SK-N-SH (cell line): ENCODE data around the gene CSH2. TPM values are rescaled to one million over a fixed set of nuclear protein-coding genes. Genes with fewer than 3 reads are reported as not detected.
A peak's percentile ranks its signal among the peaks of the same experiment; 100 is the strongest.

ENCODE experiments used
- CTCF ChIA-PET: fragments of 300-600, 350-600 bp; formaldehyde crosslinking; extraction: SDS; loops from one replicate; lab custom pipeline; 2021; lab: Yijun Ruan, JAX
- POLR2A ChIA-PET: fragments of 350-600 bp; sonication (Branson Sonifier 250); formaldehyde crosslinking; extraction: SDS; loops from one replicate; lab custom pipeline; 2020; ENCODE audit warnings: antibody characterized with exemption, inconsistent platforms; lab: Yijun Ruan, JAX
- DNase-seq: peaks from one replicate; pipeline ENCODE4 v3.0.0; 2012
- H2AFZ ChIP-seq: fragments of 200-600 bp; sonication (generic); 2 replicates; pipeline ENCODE4 v1.8.1; 2016; ENCODE audit warnings: antibody characterized with exemption, mild to moderate bottlenecking, low read depth
- H3F3A ChIP-seq: fragments of 200-600 bp; sonication (generic); replicated peaks from 2 replicates; pipeline ENCODE3; 2016; ENCODE audit warnings: antibody characterized with exemption, mild to moderate bottlenecking; ENCODE audit not compliant: insufficient read depth
- H3K27ac ChIP-seq, 2 experiments: fragments of 200-500 bp in 1 of 2; fragments of 200-600 bp in 1 of 2; sonication (Bioruptor generic) in 1 of 2; sonication (generic), shearing (Covaris generic) in 1 of 2; 2 replicates each; pipeline versions ENCODE4 v1.5.1 to v1.6.1; 2014 to 2016; ENCODE audit warnings: low read depth in 2 of 2, inconsistent platforms in 1 of 2, low read length in 1 of 2, mild to moderate bottlenecking in 1 of 2, mixed read lengths in 1 of 2
- H3K27me3 ChIP-seq: fragments of 200-600 bp; sonication (generic), shearing (Covaris generic); 2 replicates; pipeline ENCODE4 v1.6.1; 2016; ENCODE audit warnings: mixed run types; ENCODE audit not compliant: insufficient read depth
- H3K36me3 ChIP-seq, 2 experiments: fragments of 200-500 bp in 1 of 2; fragments of 200-600 bp in 1 of 2; sonication (Bioruptor generic) in 1 of 2; sonication (generic) in 1 of 2; replicated peaks in 1 of 2; 2 replicates each; pipeline versions ENCODE3 to v1.5.1; 2014 to 2016; ENCODE audit warnings: low read length in 1 of 2, mild to moderate bottlenecking in 1 of 2; ENCODE audit not compliant: insufficient read depth in 2 of 2, control insufficient read depth in 1 of 2
- H3K4me1 ChIP-seq, 2 experiments: fragments of 200-500 bp in 1 of 2; fragments of 200-600 bp in 1 of 2; sonication (Bioruptor generic) in 1 of 2; sonication (generic), shearing (Covaris generic) in 1 of 2; 2 replicates each; pipeline versions ENCODE4 v1.5.1 to v1.6.1; 2014 to 2016; ENCODE audit warnings: low read depth in 1 of 2, low read length in 1 of 2, mixed run types in 1 of 2; ENCODE audit not compliant: insufficient read depth in 2 of 2, control insufficient read depth in 1 of 2
- H3K4me2 ChIP-seq: fragments of 200-600 bp; sonication (generic), shearing (Covaris generic); 2 replicates; pipeline ENCODE4 v1.6.1; 2017; ENCODE audit warnings: mixed run types
- H3K4me3 ChIP-seq, 2 experiments: fragments of 200-500 bp in 1 of 2; fragments of 200-600 bp in 1 of 2; sonication (Bioruptor generic) in 1 of 2; sonication (generic), shearing (Covaris generic) in 1 of 2; 2 replicates each; pipeline versions ENCODE4 v1.5.1 to v1.8.1; 2014 to 2016; ENCODE audit warnings: low read depth in 2 of 2, inconsistent platforms in 1 of 2, low read length in 1 of 2, mild to moderate bottlenecking in 1 of 2, mixed read lengths in 1 of 2, moderate library complexity in 1 of 2
- H3K79me2 ChIP-seq: fragments of 200-600 bp; sonication (generic); 2 replicates; pipeline ENCODE4 v1.8.1; 2017; ENCODE audit warnings: mild to moderate bottlenecking; ENCODE audit not compliant: insufficient read depth
- H3K9ac ChIP-seq: fragments of 200-600 bp; sonication (generic); 2 replicates; pipeline ENCODE4 v1.6.1; 2017; ENCODE audit warnings: mixed run types
- H3K9me2 ChIP-seq: fragments of 200-600 bp; sonication (generic); 2 replicates; pipeline ENCODE4 v1.6.1; 2017; ENCODE audit warnings: mixed run types
- H3K9me3 ChIP-seq: fragments of 200-600 bp; sonication (generic); 2 replicates; pipeline ENCODE4 v1.6.1; 2017; ENCODE audit warnings: mixed run types, mild to moderate bottlenecking, moderate library complexity
- H4K20me1 ChIP-seq: fragments of 200-600 bp; sonication (generic); 2 replicates; pipeline ENCODE4 v1.6.1; 2017; ENCODE audit warnings: mild to moderate bottlenecking, mixed run types; ENCODE audit not compliant: insufficient read depth
- CTCF ChIP-seq: fragments of 200-600 bp; sonication (generic); IDR thresholded peaks from 2 replicates; pipeline ENCODE4 v1.6.1; 2017; ENCODE audit warnings: antibody characterized with exemption, mild to moderate bottlenecking, moderate library complexity
- FOXM1 ChIP-seq: IDR thresholded peaks from 2 replicates; pipeline ENCODE4 v1.4.0; 2012; ENCODE audit warnings: low read depth, mild to moderate bottlenecking
- MAX ChIP-seq: IDR thresholded peaks from 2 replicates; pipeline ENCODE4 v1.4.0; 2012; ENCODE audit warnings: low read depth
- MEF2A ChIP-seq: IDR thresholded peaks from 2 replicates; pipeline ENCODE4 v1.4.0; 2012; ENCODE audit warnings: low read depth, borderline replicate concordance
- NFIC ChIP-seq: IDR thresholded peaks from 2 replicates; pipeline ENCODE4 v1.4.0; 2012; ENCODE audit warnings: borderline replicate concordance
- PBX3 ChIP-seq: IDR thresholded peaks from 2 replicates; pipeline ENCODE4; 2012
- RAD21 ChIP-seq: IDR thresholded peaks from 2 replicates; pipeline ENCODE4 v1.6.1; 2012; ENCODE audit warnings: mild to moderate bottlenecking, low read length
- RFX5 ChIP-seq: IDR thresholded peaks from 2 replicates; pipeline ENCODE4 v1.6.1; 2012; ENCODE audit warnings: mild to moderate bottlenecking, improper control_type of control experiment, low read length
- SIN3A ChIP-seq: IDR thresholded peaks from 2 replicates; pipeline ENCODE4 v1.6.1; 2012; ENCODE audit warnings: low read depth, mild to moderate bottlenecking, low read length, moderate library complexity, borderline replicate concordance
- TCF12 ChIP-seq: IDR thresholded peaks from 2 replicates; pipeline ENCODE4 v1.4.0; 2012
- TEAD4 ChIP-seq: IDR thresholded peaks from 2 replicates; pipeline ENCODE4 v1.4.0; 2012; ENCODE audit warnings: mild to moderate bottlenecking, borderline replicate concordance; ENCODE audit not compliant: insufficient read depth
- USF1 ChIP-seq: IDR thresholded peaks from 2 replicates; pipeline ENCODE4 v1.4.0; 2012; ENCODE audit warnings: low read depth, borderline replicate concordance
- ZBTB33 ChIP-seq: IDR thresholded peaks from 2 replicates; pipeline ENCODE4 v1.4.0; 2012; ENCODE audit warnings: low read depth, borderline replicate concordance
- WGBS: methylation state at CpG from one replicate; pipeline ENCODE4 v1.1.6; 2017; ENCODE audit warnings: low lambda C conversion rate; 5-methylcytosine and 5-hydroxymethylcytosine counted together
- polyA plus RNA-seq, 3 experiments: library from polyadenylated mRNA; depleted of rRNA; stranded (reverse); fragments of >200 nt; gene quantifications; 2 replicates each; pipeline ENCODE4 v1.2.3, GENCODE V29; 2012

Gene CSH2
- polyA plus RNA-seq, 1 of the 3 experiments (the other 2 are of a cell fraction) = not detected

GRCh38 chr17:63837962-63838600 lies 35.4 kb downstream of the CSH2 start (continued):
- TF ChIP-seq TEAD4 (no peak), PBX3 (no peak), CTCF (no peak), MAX (no peak), FOXM1 (no peak)

- Histone ChIP-seq H3F3A (peaks cover 28% of the 10 kb centered on the region), H4K20me1 (peaks cover 27% of the 10 kb centered on the region), H3K4me2 (no peak overlapping the region), H3K79me2 (peaks cover 65% of the 10 kb centered on the region), H3K36me3 (peaks cover 31 to 41% of the 10 kb centered on the region in 2 experiments), H2AFZ (no peak overlapping the region), H3K9me2 (no peaks in the 10 kb centered on the region), H3K9me3 (no peaks in the 10 kb centered on the region), H3K4me1 (peaks cover 27 to 44% of the 10 kb centered on the region in 2 experiments), H3K9ac (no peak overlapping the region), H3K27me3 (no peaks in the 10 kb centered on the region), H3K4me3 (no peak overlapping the region), H3K27ac (peak overlapping the region in 1 of 2 experiments; percentile 4; a peak in 1 of 4 replicates)
- ChIA-PET CTCF (interaction anchor here (1.0 to 9.1 kb wide), 3 partner anchors 9 to 110 kb away, joined by 3 to 96 read pairs (median 4); partner anchors contain the start of genes FTSJ3 and PSMC5), POLR2A (interaction anchor here (9.2 kb wide), 1 partner anchor 8 kb away, joined by 108 read pairs; the partner anchor contains the start of genes FTSJ3 and PSMC5)
- DNase-seq = no peak
- TF ChIP-seq NFIC = no peak
- no peak for TF ChIP-seq MEF2A
- TF ChIP-seq RAD21 = no peak
- TF ChIP-seq RFX5 = no peak
- no peak for TF ChIP-seq SIN3A
- TF ChIP-seq TCF12 = no peak
- no peak for TF ChIP-seq TEAD4
- no peak for TF ChIP-seq FOXM1
- TF ChIP-seq ZBTB33 = no peak
- TF ChIP-seq USF1 = no peak
- 96% methylated on average over 6 of the region's 12 CpGs for WGBS
These were observed 36.0 kb downstream of the CSH2 start for GRCh38 chr17:63837480-63837879.
